ENCODE results near the gene SRBD1. TPM values are rescaled to one million over a fixed set of nuclear protein-coding genes. Genes with fewer than 3 reads are reported as not detected.

The SRBD1 gene
- polyA plus RNA-seq, 1 donor (not counting 4 experiments of a cell fraction or from before 2014, with no cell fraction given) = 8.8 TPM

- no peaks in the 10 kb centered on the region for H3K79me2 ChIP-seq (ENCODE audit: control insufficient read depth, insufficient read depth, low read length)
- no peak overlapping the region for H2AFZ ChIP-seq (ENCODE audit: control insufficient read depth, low read length)
- no peaks in the 10 kb centered on the region for H4K20me1 ChIP-seq (ENCODE audit: control insufficient read depth, extremely low read depth, insufficient read depth, low read length)
- no peak overlapping the region for H3K4me2 ChIP-seq (ENCODE audit: control insufficient read depth, extremely low read depth, insufficient read depth, low read depth, low read length)
- DNase-seq (ENCODE audit: low read depth, low spot score) = no peak
- TF ChIP-seq, protein P1, sequence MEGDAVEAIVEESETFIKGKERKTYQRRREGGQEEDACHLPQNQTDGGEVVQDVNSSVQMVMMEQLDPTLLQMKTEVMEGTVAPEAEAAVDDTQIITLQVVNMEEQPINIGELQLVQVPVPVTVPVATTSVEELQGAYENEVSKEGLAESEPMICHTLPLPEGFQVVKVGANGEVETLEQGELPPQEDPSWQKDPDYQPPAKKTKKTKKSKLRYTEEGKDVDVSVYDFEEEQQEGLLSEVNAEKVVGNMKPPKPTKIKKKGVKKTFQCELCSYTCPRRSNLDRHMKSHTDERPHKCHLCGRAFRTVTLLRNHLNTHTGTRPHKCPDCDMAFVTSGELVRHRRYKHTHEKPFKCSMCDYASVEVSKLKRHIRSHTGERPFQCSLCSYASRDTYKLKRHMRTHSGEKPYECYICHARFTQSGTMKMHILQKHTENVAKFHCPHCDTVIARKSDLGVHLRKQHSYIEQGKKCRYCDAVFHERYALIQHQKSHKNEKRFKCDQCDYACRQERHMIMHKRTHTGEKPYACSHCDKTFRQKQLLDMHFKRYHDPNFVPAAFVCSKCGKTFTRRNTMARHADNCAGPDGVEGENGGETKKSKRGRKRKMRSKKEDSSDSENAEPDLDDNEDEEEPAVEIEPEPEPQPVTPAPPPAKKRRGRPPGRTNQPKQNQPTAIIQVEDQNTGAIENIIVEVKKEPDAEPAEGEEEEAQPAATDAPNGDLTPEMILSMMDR (optimal IDR thresholded peaks at IDR 0.05 in 1 of 3, IDR thresholded peaks at IDR 0.05 in 1 of 3, conservative IDR thresholded peaks at IDR 0.05 in 1 of 3; ENCODE audit: extremely low read depth in 1 of 3, insufficient read depth in 2 of 3, low read length in 3 of 3) = no peak
- TF ChIP-seq EZH2 (IDR thresholded peaks at IDR 0.05; ENCODE audit: low read length) = no peak
- no peaks in the 10 kb centered on the region for H3K9me1 ChIP-seq (ENCODE audit: control insufficient read depth, extremely low read depth, insufficient read depth, low read length)
- H3K9ac ChIP-seq (ENCODE audit: control insufficient read depth, extremely low read depth, insufficient read depth, low read length) = no peak overlapping the region
- FAIRE-seq = no peak
- H3K27me3 ChIP-seq (ENCODE audit: control insufficient read depth, extremely low read depth, insufficient read depth, low read length) = no peaks in the 10 kb centered on the region
- no peaks in the 10 kb centered on the region for H3K36me3 ChIP-seq (ENCODE audit: control insufficient read depth in 2 of 2, extremely low read depth in 1 of 2, insufficient read depth in 2 of 2, low read length in 2 of 2)
- no peak overlapping the region for H3K4me3 ChIP-seq (ENCODE audit: control insufficient read depth in 2 of 3, extremely low read depth in 1 of 3, insufficient read depth in 2 of 3, low read depth in 1 of 3, low read length in 3 of 3)
- H3K9me3 ChIP-seq (ENCODE audit: control insufficient read depth, low read depth, low read length) = no peaks in the 10 kb centered on the region
- H3K27ac ChIP-seq (ENCODE audit: control insufficient read depth, insufficient read depth, low read length) = no peak overlapping the region
- dilution Hi-C loops (cut with MboI; ENCODE audit: extremely low pct_ligation_motif_present, low sequenced_read_pairs) = no loop called here
- no peaks in the 10 kb centered on the region for H3K4me1 ChIP-seq (ENCODE audit: control insufficient read depth, extremely low read depth, insufficient read depth, low read length)
These were observed 237.5 kb downstream of the SRBD1 start for GRCh38 chr2:45373534-45373933.

- Histone ChIP-seq H3K36me3 (ENCODE audit: control insufficient read depth in 2 of 2, extremely low read depth in 1 of 2, insufficient read depth in 2 of 2, low read length in 2 of 2) (no peaks in the 10 kb centered on the region), H3K9me3 (ENCODE audit: control insufficient read depth, low read depth, low read length) (no peaks in the 10 kb centered on the region), H3K4me1 (ENCODE audit: control insufficient read depth, extremely low read depth, insufficient read depth, low read length) (no peaks in the 10 kb centered on the region), H3K27me3 (ENCODE audit: control insufficient read depth, extremely low read depth, insufficient read depth, low read length) (no peaks in the 10 kb centered on the region), H3K9ac (ENCODE audit: control insufficient read depth, extremely low read depth, insufficient read depth, low read length) (no peak overlapping the region), H2AFZ (ENCODE audit: control insufficient read depth, low read length) (no peak overlapping the region), H3K9me1 (ENCODE audit: control insufficient read depth, extremely low read depth, insufficient read depth, low read length) (no peaks in the 10 kb centered on the region), H3K4me3 (ENCODE audit: control insufficient read depth in 2 of 3, extremely low read depth in 1 of 3, insufficient read depth in 2 of 3, low read depth in 1 of 3, low read length in 3 of 3) (no peak overlapping the region), H3K4me2 (ENCODE audit: control insufficient read depth, extremely low read depth, insufficient read depth, low read depth, low read length) (no peak overlapping the region), H3K27ac (ENCODE audit: control insufficient read depth, insufficient read depth, low read length) (no peak overlapping the region), H3K79me2 (ENCODE audit: control insufficient read depth, insufficient read depth, low read length) (no peaks in the 10 kb centered on the region), H4K20me1 (ENCODE audit: control insufficient read depth, extremely low read depth, insufficient read depth, low read length) (no peaks in the 10 kb centered on the region)
- dilution Hi-C loops (cut with MboI; ENCODE audit: extremely low pct_ligation_motif_present, low sequenced_read_pairs) = no loop called here
- DNase-seq (ENCODE audit: low read depth, low spot score) (no peak), FAIRE-seq (no peak)
- TF ChIP-seq, protein P1 (optimal IDR thresholded peaks at IDR 0.05 in 1 of 3, IDR thresholded peaks at IDR 0.05 in 1 of 3, conservative IDR thresholded peaks at IDR 0.05 in 1 of 3; ENCODE audit: extremely low read depth in 1 of 3, insufficient read depth in 2 of 3, low read length in 3 of 3) = no peak
- no peak for TF ChIP-seq EZH2 (IDR thresholded peaks at IDR 0.05; ENCODE audit: low read length)
These were observed 240.7 kb downstream of the SRBD1 start for GRCh38 chr2:45370369-45370768.
